ENCODE results near the gene WDR90. TPM values are rescaled to one million over a fixed set of nuclear protein-coding genes. Genes with fewer than 3 reads are reported as not detected.

WDR90 gene
- total and polyA plus RNA-seq, 2 of the 13 experiments (the other 11 are each of a cell fraction or from before 2014, with no cell fraction given) = 14.9 to 28.9 TPM

GRCh38 chr16:630249-630814 lies 18.8 kb upstream of the WDR90 start (continued):
- TF ChIP-seq HOXD1 (CRISPR knock-in tag; IDR thresholded peaks at IDR 0.05) (no peak; the same call in 1 of the 2 replicates), SNAPC4 (CRISPR knock-in tag; IDR thresholded peaks at IDR 0.05) (no peak; the same call in 1 of the 2 replicates), DZIP1 (CRISPR knock-in tag; IDR thresholded peaks at IDR 0.05) (no peak), ASH2L (IDR thresholded peaks at IDR 0.05; ENCODE audit: insufficient read length, low read depth, low read length) (no peak), ZNF660 (CRISPR knock-in tag; IDR thresholded peaks at IDR 0.05; ENCODE audit: borderline replicate concordance, low read depth) (no peak), CBX5 (CRISPR knock-in tag; IDR thresholded peaks at IDR 0.05; ENCODE audit: borderline replicate concordance) (no peak), ZNF747 (CRISPR knock-in tag; IDR thresholded peaks at IDR 0.05; ENCODE audit: borderline replicate concordance) (no peak), SNAPC5 (CRISPR knock-in tag; IDR thresholded peaks at IDR 0.05; ENCODE audit: borderline replicate concordance) (no peak), CSRNP1 (CRISPR knock-in tag; IDR thresholded peaks at IDR 0.05) (no peak; the same call in 1 of the 2 replicates), NBN (conservative IDR thresholded peaks at IDR 0.05) (no peak), ARNT (IDR thresholded peaks at IDR 0.05) (no peak), ARID5B (CRISPR knock-in tag; IDR thresholded peaks at IDR 0.05) (no peak), KAT8 (CRISPR knock-in tag; IDR thresholded peaks at IDR 0.05) (no peak), PAX8 (CRISPR knock-in tag; IDR thresholded peaks at IDR 0.05; ENCODE audit: borderline replicate concordance) (0 out of 2 replicates have a peak, but pooled peaks have one; percentile 73)
